Panc1 (cell line): ENCODE results near the gene GOLGA6L2.

Source experiments
- POLR2AphosphoS5 ChIP-seq: IDR thresholded peaks from 2 replicates; pipeline ENCODE4 v1.6.1; 2012; ENCODE audit warnings: mild to moderate bottlenecking, low read depth, low read length, moderate library complexity
- TCF7L2 ChIP-seq: IDR thresholded peaks from 2 replicates; pipeline ENCODE4 v1.6.1; 2011; ENCODE audit warnings: mild to moderate bottlenecking, low read depth, low read length, inconsistent platforms
- TF ChIP-seq, protein P1 (sequence below): fragments of 450-650 bp; IDR thresholded peaks from 2 replicates; pipeline ENCODE4 v1.5.1; 2017; ENCODE audit warnings: mild to moderate bottlenecking

DNA sequence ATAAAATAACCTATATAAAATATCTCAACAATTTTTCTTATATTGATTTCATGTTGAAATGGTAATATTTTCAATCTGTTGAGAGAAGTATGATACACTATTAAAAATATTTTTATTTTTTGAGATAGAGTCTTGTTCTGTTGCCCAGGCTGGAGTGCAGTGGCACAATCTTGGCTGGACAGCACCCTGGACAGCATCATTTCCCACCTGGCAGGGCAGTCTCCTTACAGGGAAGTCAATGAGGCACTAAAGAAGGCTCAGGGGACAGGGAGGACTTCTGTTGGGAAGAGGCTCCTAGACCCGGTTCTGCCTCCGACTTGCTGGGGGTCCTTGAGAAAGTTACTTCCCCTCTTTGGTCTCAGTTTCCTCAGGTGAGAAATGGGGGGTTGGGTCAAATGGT lies 9.4 kb downstream of the GOLGA6L2 start:
- TF ChIP-seq, protein P1, sequence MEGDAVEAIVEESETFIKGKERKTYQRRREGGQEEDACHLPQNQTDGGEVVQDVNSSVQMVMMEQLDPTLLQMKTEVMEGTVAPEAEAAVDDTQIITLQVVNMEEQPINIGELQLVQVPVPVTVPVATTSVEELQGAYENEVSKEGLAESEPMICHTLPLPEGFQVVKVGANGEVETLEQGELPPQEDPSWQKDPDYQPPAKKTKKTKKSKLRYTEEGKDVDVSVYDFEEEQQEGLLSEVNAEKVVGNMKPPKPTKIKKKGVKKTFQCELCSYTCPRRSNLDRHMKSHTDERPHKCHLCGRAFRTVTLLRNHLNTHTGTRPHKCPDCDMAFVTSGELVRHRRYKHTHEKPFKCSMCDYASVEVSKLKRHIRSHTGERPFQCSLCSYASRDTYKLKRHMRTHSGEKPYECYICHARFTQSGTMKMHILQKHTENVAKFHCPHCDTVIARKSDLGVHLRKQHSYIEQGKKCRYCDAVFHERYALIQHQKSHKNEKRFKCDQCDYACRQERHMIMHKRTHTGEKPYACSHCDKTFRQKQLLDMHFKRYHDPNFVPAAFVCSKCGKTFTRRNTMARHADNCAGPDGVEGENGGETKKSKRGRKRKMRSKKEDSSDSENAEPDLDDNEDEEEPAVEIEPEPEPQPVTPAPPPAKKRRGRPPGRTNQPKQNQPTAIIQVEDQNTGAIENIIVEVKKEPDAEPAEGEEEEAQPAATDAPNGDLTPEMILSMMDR, result no peak
- TF ChIP-seq POLR2AphosphoS5, result no peak
- TF ChIP-seq TCF7L2, result no peak
